ENCODE measurements around the gene TBC1D22A.
A peak's percentile ranks its signal among the peaks of the same experiment; 100 is the strongest.

The TBC1D22A gene

GRCh38 chr22:46757104-46757503, 5.3 kb upstream of the TBC1D22A start:
- Histone ChIP-seq H4K20me1 (ENCODE audit: insufficient read depth, low read length) (no peaks in the 10 kb centered on the region), H3K9ac (ENCODE audit: low read length) (no peak overlapping the region), H3F3A (ENCODE audit: insufficient read depth, low read length) (peaks cover 6% of the 10 kb centered on the region; the same call in 1 of the 2 replicates), H3K4me1 (ENCODE audit: insufficient read depth, low read length, severe bottlenecking) (peaks cover 22% of the 10 kb centered on the region), H3K9me3 (ENCODE audit: low read length) (peaks cover 8% of the 10 kb centered on the region), H3K27me3 (ENCODE audit: insufficient read depth, low read length) (no peaks in the 10 kb centered on the region), H3K27ac (ENCODE audit: low read depth, low read length, poor library complexity, severe bottlenecking) (no peak overlapping the region), H3K4me3 (ENCODE audit: low read depth, low read length, poor library complexity, severe bottlenecking) (no peak overlapping the region), H3K79me2 (ENCODE audit: insufficient read depth, low read length) (peaks cover 7% of the 10 kb centered on the region; the same call in 1 of the 2 replicates), H2AFZ (ENCODE audit: low read length) (no peak overlapping the region), H3K36me3 (ENCODE audit: insufficient read depth, low read length) (peaks cover 17% of the 10 kb centered on the region), H3K9me2 (ENCODE audit: low read depth, low read length) (no peaks in the 10 kb centered on the region), H3K4me2 (ENCODE audit: low read length) (no peak overlapping the region)
- TF ChIP-seq EZH2 (IDR thresholded peaks at IDR 0.05; ENCODE audit: borderline replicate concordance, low read length) (no peak), CTCF (IDR thresholded peaks at IDR 0.05; ENCODE audit: low read length) (no peak)

GRCh38 chr22:46758121-46758520, 4.3 kb upstream of the TBC1D22A start:
- Histone ChIP-seq H3K4me1 (ENCODE audit: insufficient read depth, low read length, severe bottlenecking) (peaks cover 22% of the 10 kb centered on the region), H3F3A (ENCODE audit: insufficient read depth, low read length) (peaks cover 6% of the 10 kb centered on the region; the same call in 1 of the 2 replicates), H3K27ac (ENCODE audit: low read depth, low read length, poor library complexity, severe bottlenecking) (no peak overlapping the region), H2AFZ (ENCODE audit: low read length) (no peak overlapping the region), H3K79me2 (ENCODE audit: insufficient read depth, low read length) (peaks cover 10% of the 10 kb centered on the region), H3K9me3 (ENCODE audit: low read length) (peaks cover 8% of the 10 kb centered on the region), H3K4me2 (ENCODE audit: low read length) (no peak overlapping the region), H3K27me3 (ENCODE audit: insufficient read depth, low read length) (no peaks in the 10 kb centered on the region), H3K9me2 (ENCODE audit: low read depth, low read length) (no peaks in the 10 kb centered on the region), H4K20me1 (ENCODE audit: insufficient read depth, low read length) (no peaks in the 10 kb centered on the region), H3K4me3 (ENCODE audit: low read depth, low read length, poor library complexity, severe bottlenecking) (no peak overlapping the region), H3K36me3 (ENCODE audit: insufficient read depth, low read length) (peaks cover 17% of the 10 kb centered on the region), H3K9ac (ENCODE audit: low read length) (no peak overlapping the region)
- TF ChIP-seq CTCF (IDR thresholded peaks at IDR 0.05; ENCODE audit: low read length) (no peak), EZH2 (IDR thresholded peaks at IDR 0.05; ENCODE audit: borderline replicate concordance, low read length) (no peak)

- Histone ChIP-seq H3F3A (ENCODE audit: insufficient read depth, low read length) (peaks cover 6% of the 10 kb centered on the region; the same call in 1 of the 2 replicates), H3K9me2 (ENCODE audit: low read depth, low read length) (no peaks in the 10 kb centered on the region), H3K79me2 (ENCODE audit: insufficient read depth, low read length) (peaks cover 18% of the 10 kb centered on the region), H3K27ac (ENCODE audit: low read depth, low read length, poor library complexity, severe bottlenecking) (peak overlapping the region; percentile 38), H3K9me3 (ENCODE audit: low read length) (peaks cover 8% of the 10 kb centered on the region), H3K4me2 (ENCODE audit: low read length) (no peak overlapping the region), H3K27me3 (ENCODE audit: insufficient read depth, low read length) (no peaks in the 10 kb centered on the region), H3K4me1 (ENCODE audit: insufficient read depth, low read length, severe bottlenecking) (peaks cover 29% of the 10 kb centered on the region), H4K20me1 (ENCODE audit: insufficient read depth, low read length) (no peaks in the 10 kb centered on the region), H2AFZ (ENCODE audit: low read length) (no peak overlapping the region), H3K4me3 (ENCODE audit: low read depth, low read length, poor library complexity, severe bottlenecking) (no peak overlapping the region), H3K36me3 (ENCODE audit: insufficient read depth, low read length) (peaks cover 17% of the 10 kb centered on the region), H3K9ac (ENCODE audit: low read length) (no peak overlapping the region; the same call in 1 of the 2 replicates)
- no peak for TF ChIP-seq EZH2 (IDR thresholded peaks at IDR 0.05; ENCODE audit: borderline replicate concordance, low read length)
- TF ChIP-seq CTCF (IDR thresholded peaks at IDR 0.05; ENCODE audit: low read length) = peak; percentile 86
Observed at GRCh38 chr22:46758867-46759290, 3.6 kb upstream of the TBC1D22A start.
